GM23338 (cell line): ENCODE data around the gene FAF1. TPM values are rescaled to one million over a fixed set of nuclear protein-coding genes. Genes with fewer than 3 reads are reported as not detected.

Experiments
- ATAC-seq: fragments of 200-7000 bp; cut with Tn5 transposase; 3 replicates; pipeline ENCODE4 v1.9.1; 2020
- DNase-seq: peaks from one replicate; pipeline ENCODE4 v3.0.0-alpha.2; 2015; ENCODE audit warnings: low spot score
- H2AFZ ChIP-seq: fragments of 200-600 bp; sonication (generic); 2 replicates; pipeline ENCODE4 v1.8.0; 2016; ENCODE audit warnings: antibody characterized with exemption, mild to moderate bottlenecking, moderate library complexity
- H3F3A ChIP-seq: fragments of 200-600 bp; sonication (generic); replicated peaks from 2 replicates; pipeline ENCODE4 v1.8.0; 2017; ENCODE audit warnings: antibody characterized with exemption, mixed run types, low read depth
- H3K27ac ChIP-seq: fragments of 200-600 bp; sonication (generic); 2 replicates; pipeline ENCODE4 v1.6.1; 2016; ENCODE audit warnings: low read depth
- H3K27me3 ChIP-seq: fragments of 200-600 bp; sonication (generic); 2 replicates; pipeline ENCODE4 v1.8.0; 2016; ENCODE audit warnings: mild to moderate bottlenecking, mixed run types, moderate library complexity; ENCODE audit not compliant: insufficient read depth
- H3K36me3 ChIP-seq: fragments of 200-600 bp; sonication (generic); 2 replicates; pipeline ENCODE4 v1.8.0; 2016; ENCODE audit warnings: mild to moderate bottlenecking; ENCODE audit not compliant: insufficient read depth
- H3K4me1 ChIP-seq: fragments of 200-600 bp; sonication (generic); 2 replicates; pipeline ENCODE4 v1.8.0; 2016; ENCODE audit warnings: mild to moderate bottlenecking, moderate library complexity; ENCODE audit not compliant: insufficient read depth
- H3K4me2 ChIP-seq: fragments of 200-600 bp; sonication (generic); 2 replicates; pipeline ENCODE4 v1.7.1; 2017; ENCODE audit warnings: mixed run types
- H3K4me3 ChIP-seq: fragments of 200-600 bp; sonication (generic); 2 replicates; pipeline ENCODE4 v1.6.1; 2016; ENCODE audit warnings: mixed run types
- H3K79me2 ChIP-seq: fragments of 200-600 bp; sonication (generic); replicated peaks from 2 replicates; pipeline ENCODE4 v1.8.0; 2017; ENCODE audit warnings: mild to moderate bottlenecking; ENCODE audit not compliant: insufficient read depth
- H3K9me2 ChIP-seq: fragments of 200-600 bp; sonication (generic); 2 replicates; pipeline ENCODE4 v1.8.0; 2017; ENCODE audit not compliant: insufficient read depth
- H4K20me1 ChIP-seq: fragments of 200-600 bp; sonication (generic); replicated peaks from 2 replicates; pipeline ENCODE4 v1.8.0; 2017; ENCODE audit warnings: mild to moderate bottlenecking; ENCODE audit not compliant: insufficient read depth
- H3K27ac Mint-ChIP-seq: 2 replicates; pipeline ENCODE4 v1.8.0; 2020; ENCODE audit warnings: inconsistent platforms, mild to moderate bottlenecking, moderate library complexity, mixed read lengths
- H3K27me3 Mint-ChIP-seq: 3 replicates; pipeline ENCODE4 v1.8.0; 2022; ENCODE audit warnings: low read depth, mild to moderate bottlenecking, moderate library complexity, mixed read lengths, inconsistent platforms; ENCODE audit not compliant: insufficient read depth, poor library complexity
- H3K36me3 Mint-ChIP-seq: 3 replicates; pipeline ENCODE4 v1.8.0; 2021; ENCODE audit warnings: low read depth, mild to moderate bottlenecking, inconsistent platforms, moderate library complexity, mixed read lengths
- H3K4me1 Mint-ChIP-seq: 3 replicates; pipeline ENCODE4 v1.8.0; 2020; ENCODE audit warnings: mild to moderate bottlenecking, inconsistent platforms, mixed read lengths
- H3K4me3 Mint-ChIP-seq: 3 replicates; pipeline ENCODE4 v1.8.0; 2021; ENCODE audit warnings: moderate library complexity, mild to moderate bottlenecking, inconsistent platforms, mixed read lengths
- H3K9me3 Mint-ChIP-seq: 3 replicates; pipeline ENCODE4 v1.8.0; 2020; ENCODE audit warnings: moderate library complexity, mild to moderate bottlenecking, inconsistent platforms, mixed read lengths
- CREB1 ChIP-seq: fragments of 250-450 bp; sonication (Bioruptor Pico); IDR thresholded peaks from 2 replicates; pipeline ENCODE4 v1.5.0; 2020; ENCODE audit warnings: low read depth, mild to moderate bottlenecking, moderate library complexity
- CTCF ChIP-seq, 2 experiments: fragments of 200-600 bp in 1 of 2; sonication (generic) in 1 of 2; conservative IDR thresholded peaks; 2 replicates each; pipeline versions ENCODE4 v1.5.1 to v1.6.1; 2016 to 2017; ENCODE audit warnings: antibody characterized with exemption in 2 of 2, low read depth in 2 of 2, mild to moderate bottlenecking in 2 of 2, moderate library complexity in 1 of 2
- EZH2 ChIP-seq: fragments of 200-600 bp; sonication (generic); IDR thresholded peaks from one replicate; pipeline ENCODE4 v1.8.0; 2017; ENCODE audit warnings: antibody characterized with exemption, mild to moderate bottlenecking, low read depth; ENCODE audit not compliant: unreplicated experiment
- EZH2phosphoT487 ChIP-seq: fragments of 200-600 bp; sonication (generic); IDR thresholded peaks from one replicate; pipeline ENCODE4 v1.8.1; 2018; ENCODE audit warnings: antibody characterized with exemption; ENCODE audit not compliant: unreplicated experiment
- NANOG ChIP-seq: IDR thresholded peaks from 2 replicates; pipeline ENCODE4 v1.6.1; 2016; ENCODE audit warnings: antibody characterized with exemption, borderline replicate concordance
- POLR2AphosphoS5 ChIP-seq: IDR thresholded peaks from 2 replicates; pipeline ENCODE4 v1.6.1; 2016; ENCODE audit warnings: antibody characterized with exemption, low read depth
- STAT1 ChIP-seq: IDR thresholded peaks from one replicate; pipeline ENCODE4 v1.6.1; 2016; ENCODE audit warnings: antibody characterized with exemption; ENCODE audit not compliant: unreplicated experiment
- ZNF114 ChIP-seq: fragments of 250-450 bp; sonication (Bioruptor Pico); IDR thresholded peaks from 2 replicates; pipeline ENCODE4 v1.5.0; 2020; ENCODE audit warnings: mild to moderate bottlenecking, moderate library complexity
- ZNF331 ChIP-seq: fragments of 250-450 bp; sonication (Bioruptor Pico); IDR thresholded peaks from 2 replicates; pipeline ENCODE4 v1.5.0; 2020; ENCODE audit warnings: low read depth, mild to moderate bottlenecking, moderate library complexity
- ZNF462 ChIP-seq: fragments of 250-450 bp; sonication (Bioruptor Pico); IDR thresholded peaks from 2 replicates; pipeline ENCODE4 v1.5.0; 2020; ENCODE audit warnings: mild to moderate bottlenecking, moderate library complexity
- polyA plus RNA-seq: library from polyadenylated mRNA; unstranded; fragments of >200 nt; fragmentation: Nextera tagmentation; extraction: Ambion mirVana; gene quantifications from 2 replicates; pipeline ENCODE4 v1.2.1, GENCODE V29; 2016
- total RNA-seq: library from RNA; depleted of rRNA; stranded (reverse); fragments of >200 nt; shearing (Covaris generic); gene quantifications from 2 replicates; pipeline ENCODE4 v1.2.3, GENCODE V29; 2014
- TF ChIP-seq, protein P1 (sequence below): IDR thresholded peaks from 2 replicates; pipeline ENCODE4 v1.6.1; 2016; ENCODE audit warnings: antibody characterized with exemption
- TF ChIP-seq, protein P2 (sequence below): IDR thresholded peaks from one replicate; pipeline ENCODE4 v1.6.1; 2018; ENCODE audit warnings: antibody characterized with exemption; ENCODE audit not compliant: unreplicated experiment

The FAF1 gene
- total and polyA plus RNA-seq, 2 experiments from 2014 or later = 24.1 to 53.2 TPM

DNA sequence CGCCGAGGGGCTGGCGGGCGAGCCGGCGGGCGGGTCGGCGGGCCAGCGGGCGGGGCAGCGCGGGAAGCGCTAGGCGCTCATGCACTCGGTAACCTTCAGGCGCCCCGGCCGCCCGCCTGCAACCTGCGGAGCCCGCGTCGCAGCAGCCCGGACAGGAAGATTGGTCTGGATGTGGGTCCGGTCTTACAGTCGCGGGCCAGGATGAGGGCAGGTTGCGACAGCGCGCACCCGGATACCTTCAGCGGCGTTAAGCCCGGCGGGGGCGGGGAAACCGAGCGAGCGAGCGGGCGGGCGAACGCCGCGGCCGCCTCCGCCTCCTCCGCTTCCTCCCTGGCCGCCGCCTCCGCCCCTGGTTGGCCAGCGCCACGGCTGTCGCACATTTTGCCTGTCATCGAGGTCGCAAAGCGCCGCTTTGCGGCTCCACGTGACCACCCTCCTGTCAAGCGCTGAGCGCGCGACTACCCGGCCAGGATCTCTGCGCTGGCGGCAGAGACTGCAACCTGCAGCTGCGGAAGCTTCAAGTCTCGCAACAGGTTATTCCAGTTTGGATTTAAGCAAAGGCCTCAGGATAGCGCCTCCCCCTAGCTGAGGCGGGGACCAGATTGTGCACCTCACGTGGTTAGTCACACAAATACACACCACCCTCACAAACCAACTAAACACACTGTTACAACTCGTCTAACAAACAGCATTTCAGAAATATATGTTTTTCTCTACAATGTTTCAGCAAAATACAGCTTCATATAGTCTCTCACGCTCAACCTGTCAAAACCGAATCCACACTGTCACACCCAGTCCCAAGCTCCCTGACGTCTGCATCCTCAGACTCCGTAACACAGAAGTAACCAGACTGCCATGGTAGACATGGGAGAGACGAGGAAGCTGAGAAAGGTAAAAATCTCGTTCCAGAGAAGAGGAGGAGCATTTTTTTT is at the start of gene FAF1 (continued):
- TF ChIP-seq ZNF114 = no peak

GRCh38 chr1:51009381-51009780 is 49.3 kb upstream of the FAF1 start:
- TF ChIP-seq, protein P1, sequence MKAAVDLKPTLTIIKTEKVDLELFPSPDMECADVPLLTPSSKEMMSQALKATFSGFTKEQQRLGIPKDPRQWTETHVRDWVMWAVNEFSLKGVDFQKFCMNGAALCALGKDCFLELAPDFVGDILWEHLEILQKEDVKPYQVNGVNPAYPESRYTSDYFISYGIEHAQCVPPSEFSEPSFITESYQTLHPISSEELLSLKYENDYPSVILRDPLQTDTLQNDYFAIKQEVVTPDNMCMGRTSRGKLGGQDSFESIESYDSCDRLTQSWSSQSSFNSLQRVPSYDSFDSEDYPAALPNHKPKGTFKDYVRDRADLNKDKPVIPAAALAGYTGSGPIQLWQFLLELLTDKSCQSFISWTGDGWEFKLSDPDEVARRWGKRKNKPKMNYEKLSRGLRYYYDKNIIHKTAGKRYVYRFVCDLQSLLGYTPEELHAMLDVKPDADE = no peak
- TF ChIP-seq CTCF (conservative IDR thresholded peaks at IDR 0.05; ENCODE audit: low read depth in 2 of 2) (no peak), ZNF462 (CRISPR knock-in tag) (no peak), STAT1 (no peak), EZH2 (no peak), EZH2phosphoT487 (no peak), NANOG (no peak), POLR2AphosphoS5 (no peak), ZNF331 (CRISPR knock-in tag) (no peak), CREB1 (CRISPR knock-in tag) (no peak)
- TF ChIP-seq, protein P2, sequence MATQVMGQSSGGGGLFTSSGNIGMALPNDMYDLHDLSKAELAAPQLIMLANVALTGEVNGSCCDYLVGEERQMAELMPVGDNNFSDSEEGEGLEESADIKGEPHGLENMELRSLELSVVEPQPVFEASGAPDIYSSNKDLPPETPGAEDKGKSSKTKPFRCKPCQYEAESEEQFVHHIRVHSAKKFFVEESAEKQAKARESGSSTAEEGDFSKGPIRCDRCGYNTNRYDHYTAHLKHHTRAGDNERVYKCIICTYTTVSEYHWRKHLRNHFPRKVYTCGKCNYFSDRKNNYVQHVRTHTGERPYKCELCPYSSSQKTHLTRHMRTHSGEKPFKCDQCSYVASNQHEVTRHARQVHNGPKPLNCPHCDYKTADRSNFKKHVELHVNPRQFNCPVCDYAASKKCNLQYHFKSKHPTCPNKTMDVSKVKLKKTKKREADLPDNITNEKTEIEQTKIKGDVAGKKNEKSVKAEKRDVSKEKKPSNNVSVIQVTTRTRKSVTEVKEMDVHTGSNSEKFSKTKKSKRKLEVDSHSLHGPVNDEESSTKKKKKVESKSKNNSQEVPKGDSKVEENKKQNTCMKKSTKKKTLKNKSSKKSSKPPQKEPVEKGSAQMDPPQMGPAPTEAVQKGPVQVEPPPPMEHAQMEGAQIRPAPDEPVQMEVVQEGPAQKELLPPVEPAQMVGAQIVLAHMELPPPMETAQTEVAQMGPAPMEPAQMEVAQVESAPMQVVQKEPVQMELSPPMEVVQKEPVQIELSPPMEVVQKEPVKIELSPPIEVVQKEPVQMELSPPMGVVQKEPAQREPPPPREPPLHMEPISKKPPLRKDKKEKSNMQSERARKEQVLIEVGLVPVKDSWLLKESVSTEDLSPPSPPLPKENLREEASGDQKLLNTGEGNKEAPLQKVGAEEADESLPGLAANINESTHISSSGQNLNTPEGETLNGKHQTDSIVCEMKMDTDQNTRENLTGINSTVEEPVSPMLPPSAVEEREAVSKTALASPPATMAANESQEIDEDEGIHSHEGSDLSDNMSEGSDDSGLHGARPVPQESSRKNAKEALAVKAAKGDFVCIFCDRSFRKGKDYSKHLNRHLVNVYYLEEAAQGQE = no peak
- Histone ChIP-seq H3K9me2 (no peaks in the 10 kb centered on the region), H3F3A (no peaks in the 10 kb centered on the region), H3K4me2 (no peak overlapping the region), H3K4me1 (no peaks in the 10 kb centered on the region), H3K27ac (no peak overlapping the region), H3K4me3 (no peak overlapping the region), H3K79me2 (no peaks in the 10 kb centered on the region), H3K27me3 (no peaks in the 10 kb centered on the region), H3K36me3 (no peaks in the 10 kb centered on the region), H4K20me1 (no peaks in the 10 kb centered on the region), H2AFZ (no peak overlapping the region)
- Mint-ChIP-seq H3K36me3 (no peaks in the 10 kb centered on the region), H3K27ac (no peak overlapping the region), H3K4me3 (no peak overlapping the region), H3K4me1 (peaks cover 3% of the 10 kb centered on the region; the same call in 2 of the 3 replicates), H3K9me3 (no peaks in the 10 kb centered on the region), H3K27me3 (no peaks in the 10 kb centered on the region)
- no peak for DNase-seq
- no peak for ATAC-seq
